Medulla oblongata (tissue), 1 donor: Measurements from ENCODE around the gene IBA57.

Experiments used
- DNase-seq: peaks from one replicate; pipeline ENCODE4 v3.0.0-alpha.2; 2015; ENCODE audit errors: extremely low spot score

The IBA57 gene

DNA sequence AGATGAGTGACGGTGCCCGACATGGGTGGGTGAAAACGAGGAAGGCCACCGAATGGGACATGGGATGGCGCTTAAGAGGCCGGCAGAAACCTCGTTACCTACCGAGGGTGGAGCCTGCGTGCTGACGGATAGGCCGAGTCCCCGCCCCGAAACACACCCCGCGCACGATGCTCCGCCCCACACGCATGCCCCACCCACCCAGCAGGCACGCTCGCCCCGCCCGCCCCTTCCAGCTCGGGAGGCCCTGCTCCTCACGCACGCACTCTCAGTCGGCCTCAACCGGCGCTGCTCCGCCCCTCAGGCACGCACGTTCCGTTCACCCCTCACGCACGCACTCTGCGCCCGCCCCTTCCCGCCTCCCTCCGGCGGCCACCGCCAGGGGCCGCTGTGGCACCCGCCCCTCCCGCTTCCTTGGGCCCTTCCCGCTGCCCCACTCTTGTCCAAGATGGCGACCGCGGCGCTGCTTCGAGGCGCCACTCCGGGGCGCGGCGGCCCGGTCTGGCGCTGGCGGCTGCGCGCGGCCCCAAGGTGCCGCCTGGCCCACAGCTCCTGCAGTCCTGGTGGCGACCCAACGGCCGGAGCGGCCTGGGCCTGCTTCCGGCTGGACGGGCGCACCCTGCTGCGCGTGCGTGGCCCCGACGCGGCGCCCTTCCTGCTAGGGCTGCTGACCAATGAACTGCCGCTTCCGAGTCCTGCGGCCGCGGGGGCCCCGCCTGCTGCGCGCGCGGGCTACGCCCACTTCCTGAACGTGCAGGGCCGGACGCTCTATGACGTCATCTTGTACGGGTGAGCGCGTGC is at the start of gene IBA57:
TSS of gene IBA57 (plus strand) at position 433 of the 798 bp plus-strand sequence. CDS start at position 446, 13 bp downstream.
- DNase-seq = peak; percentile 98

DNA sequence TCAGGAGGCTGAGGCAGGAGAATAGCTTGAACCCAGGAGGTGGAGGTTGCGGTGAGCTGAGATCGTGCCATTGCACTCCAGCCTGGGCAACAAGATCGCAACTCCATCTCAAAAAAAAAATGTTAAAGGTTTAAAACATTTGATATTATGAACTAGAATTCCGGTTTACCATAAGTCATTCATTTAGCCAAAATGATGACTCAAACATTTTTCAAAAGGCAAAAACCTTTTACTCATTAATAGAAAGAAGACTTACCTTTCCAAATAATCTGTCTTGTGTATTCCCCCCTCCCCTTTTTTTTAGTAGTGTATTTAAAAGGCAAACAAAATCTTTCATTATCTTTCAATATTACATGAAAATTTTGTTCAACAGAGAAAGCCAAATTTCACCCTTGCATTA is 48.3 kb upstream of the IBA57 start:
- DNase-seq = no peak

- no peak for DNase-seq
Observed at GRCh38 chr1:228118040-228118439, 47.6 kb upstream of the IBA57 start.

GRCh38 chr1:228120351-228120750 is 45.3 kb upstream of the IBA57 start:
- no peak for DNase-seq

GRCh38 chr1:228120857-228121489 is 44.6 kb upstream of the IBA57 start:
- DNase-seq = no peak

- no peak for DNase-seq
Observed at GRCh38 chr1:228122921-228123441, 42.6 kb upstream of the IBA57 start.

DNA sequence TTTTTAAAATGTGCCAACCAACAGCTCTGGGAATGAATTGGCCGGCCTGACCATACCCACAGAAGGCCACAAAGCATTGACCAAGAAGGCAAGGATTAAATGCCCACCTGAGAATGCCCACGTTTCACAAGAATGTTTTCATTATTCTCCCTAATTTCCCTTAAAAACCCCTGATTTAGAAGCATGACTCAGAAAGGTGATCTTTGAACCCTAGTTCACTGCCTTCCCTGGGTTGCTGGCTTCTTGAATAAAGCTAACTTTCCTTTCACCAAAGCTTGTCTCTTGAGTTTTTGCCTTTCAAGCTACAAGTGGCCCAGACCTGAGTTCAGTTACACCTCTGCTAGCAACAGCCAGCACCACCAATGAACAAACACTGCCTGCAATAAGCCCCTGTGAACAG is 42.1 kb upstream of the IBA57 start:
- no peak for DNase-seq

- no peak for DNase-seq
Observed at GRCh38 chr1:228125185-228125584, 40.4 kb upstream of the IBA57 start.

- no peak for DNase-seq
Observed at GRCh38 chr1:228131766-228132165, 33.8 kb upstream of the IBA57 start.

DNA sequence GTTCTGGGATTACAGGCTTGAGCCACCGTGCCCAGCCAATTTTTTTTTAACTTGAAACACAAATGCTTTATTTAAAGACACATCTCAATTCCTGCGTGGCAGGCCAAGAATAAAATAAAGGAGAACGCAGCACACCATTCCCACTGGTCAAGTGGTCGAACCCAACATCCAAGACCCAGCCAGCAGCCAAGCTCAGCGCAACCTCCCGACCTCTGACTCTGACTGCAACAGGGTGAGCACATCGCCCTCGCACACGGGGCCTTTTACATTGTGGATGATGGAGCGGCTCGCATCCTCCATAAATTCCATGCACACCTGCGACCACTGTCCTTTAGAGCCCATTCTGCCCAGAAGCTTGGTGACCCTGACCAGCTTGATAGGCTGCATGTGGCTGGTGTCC is 31.0 kb upstream of the IBA57 start:
- DNase-seq = no peak

- no peak for DNase-seq
Observed at GRCh38 chr1:228136901-228137300, 28.7 kb upstream of the IBA57 start.

DNA sequence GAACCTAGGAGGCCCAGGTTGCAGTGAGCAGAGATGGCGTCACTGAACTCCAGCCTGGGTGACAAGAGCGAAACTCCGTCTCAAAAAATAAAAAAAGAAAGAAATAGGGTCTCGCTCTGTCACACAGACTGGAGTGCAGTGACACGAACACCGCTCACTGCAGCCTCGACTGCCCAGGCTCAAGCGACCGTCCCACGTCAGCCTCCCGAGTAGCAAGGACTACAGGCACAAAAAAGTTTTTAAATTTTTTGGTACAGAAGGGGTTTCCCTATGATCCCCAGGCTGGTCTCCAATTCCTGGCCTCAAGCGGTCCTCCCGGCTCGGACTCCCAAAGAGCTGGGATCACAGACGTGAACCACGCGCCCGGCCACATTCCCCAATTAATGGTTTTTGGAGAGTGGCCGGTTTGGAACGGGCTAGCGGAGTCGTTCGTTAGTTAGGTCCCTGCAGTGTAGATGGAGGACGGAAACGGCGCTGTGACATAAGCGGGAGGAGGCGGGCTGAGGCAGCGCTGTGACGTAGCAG is 26.1 kb upstream of the IBA57 start:
- DNase-seq = no peak

GRCh38 chr1:228139931-228140723 is 25.5 kb upstream of the IBA57 start, which contains the start of gene GUK1:
TSS of gene GUK1 (plus strand) at chr1:228140279. CDS start at chr1:228140303, 24 bp downstream.
- DNase-seq = peak; percentile 97

DNA sequence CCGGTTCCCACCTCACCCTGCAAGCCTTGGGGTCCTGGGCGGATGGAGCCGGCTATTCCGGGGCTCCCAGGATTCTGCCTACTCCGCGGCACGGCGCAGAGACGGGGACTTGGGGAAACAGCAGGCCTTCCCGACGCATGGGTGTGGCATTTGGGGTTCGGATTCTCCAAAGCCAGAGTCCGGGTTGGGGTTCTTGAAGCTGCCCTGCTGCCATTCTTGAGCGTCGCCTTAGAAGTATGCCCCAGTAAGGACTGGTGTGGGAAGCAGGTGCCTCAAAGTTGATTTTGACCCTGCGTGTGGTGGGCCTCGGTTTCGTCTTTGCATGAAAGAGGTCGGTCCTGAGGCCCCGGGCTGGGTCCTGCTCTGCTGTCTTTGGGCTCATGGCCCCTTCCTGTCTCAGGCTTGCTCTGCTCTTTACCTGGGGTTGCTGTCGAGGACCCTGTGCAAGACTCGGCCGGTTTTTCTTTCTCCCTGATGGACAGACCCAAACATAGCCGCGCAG is 24.8 kb upstream of the IBA57 start:
- DNase-seq = no peak

DNA sequence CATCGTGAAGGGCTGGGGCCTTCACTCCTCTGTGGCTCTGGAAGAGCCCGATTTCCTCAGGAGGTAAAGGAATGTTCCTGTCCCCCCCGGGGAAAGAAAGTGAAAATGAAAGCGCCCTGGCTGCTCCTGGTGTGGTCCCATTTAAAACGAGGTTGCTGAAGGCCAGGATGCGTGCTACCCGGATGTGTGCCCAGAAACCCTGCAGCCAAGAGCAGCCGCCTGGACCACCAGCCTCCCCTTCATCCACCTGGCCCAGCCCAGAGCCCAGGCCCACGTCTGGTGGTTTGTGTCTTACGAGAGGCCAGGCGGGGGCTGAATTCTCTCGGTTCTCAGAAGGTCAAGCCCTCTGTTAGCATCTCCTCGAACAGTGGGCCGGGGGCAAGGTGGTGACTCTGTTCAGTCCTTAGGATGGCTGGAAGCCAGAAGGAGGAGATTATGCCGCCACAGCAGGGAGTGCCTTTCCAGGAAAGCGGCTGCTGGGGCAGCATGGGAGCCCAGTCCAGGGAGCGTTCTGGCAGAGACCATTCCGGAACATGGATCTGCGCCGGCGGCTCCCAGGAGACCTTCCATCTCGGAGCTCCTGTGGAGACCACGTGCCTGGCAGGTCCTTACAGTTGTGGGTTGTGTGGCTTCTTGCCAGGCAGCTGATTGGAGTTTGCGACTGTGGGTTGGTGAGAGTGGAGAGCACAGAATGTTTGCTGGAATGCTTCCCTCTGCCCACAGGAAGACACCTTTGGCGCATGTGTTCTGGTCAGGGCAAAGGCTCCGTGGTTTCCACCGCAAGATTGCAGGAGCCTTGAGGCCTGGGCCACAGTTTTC is 24.2 kb upstream of the IBA57 start:
- peak; percentile 30 for DNase-seq

DNA sequence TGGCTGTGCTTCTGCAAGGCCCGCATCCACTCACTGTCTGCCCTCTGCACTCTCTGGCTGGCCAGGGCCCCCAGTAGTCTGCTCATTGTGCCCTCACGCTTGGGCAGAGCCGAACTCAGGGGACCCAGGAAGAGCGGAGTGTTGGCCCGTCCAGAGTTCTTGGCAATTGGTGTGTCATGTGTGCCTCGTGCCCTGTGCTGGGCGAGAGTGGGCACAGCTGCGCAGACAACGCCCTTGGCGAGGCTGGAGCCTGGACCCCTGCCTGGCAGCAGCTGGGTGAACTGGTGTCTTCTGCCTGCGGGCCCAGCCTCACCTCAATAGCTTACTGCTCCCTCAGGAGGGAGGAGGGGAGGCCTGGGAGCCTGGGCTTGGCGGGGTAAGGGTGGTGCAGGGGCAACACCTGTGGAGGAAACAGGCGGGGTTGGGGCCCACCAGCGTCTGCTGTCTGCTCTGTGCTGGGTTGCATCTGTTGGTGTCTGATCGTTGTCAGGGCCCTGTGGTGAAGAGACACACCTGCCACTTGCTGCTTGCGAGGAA is 23.4 kb upstream of the IBA57 start:
- DNase-seq = no peak

GRCh38 chr1:228142701-228143136 is 22.9 kb upstream of the IBA57 start:
- no peak for DNase-seq

DNA sequence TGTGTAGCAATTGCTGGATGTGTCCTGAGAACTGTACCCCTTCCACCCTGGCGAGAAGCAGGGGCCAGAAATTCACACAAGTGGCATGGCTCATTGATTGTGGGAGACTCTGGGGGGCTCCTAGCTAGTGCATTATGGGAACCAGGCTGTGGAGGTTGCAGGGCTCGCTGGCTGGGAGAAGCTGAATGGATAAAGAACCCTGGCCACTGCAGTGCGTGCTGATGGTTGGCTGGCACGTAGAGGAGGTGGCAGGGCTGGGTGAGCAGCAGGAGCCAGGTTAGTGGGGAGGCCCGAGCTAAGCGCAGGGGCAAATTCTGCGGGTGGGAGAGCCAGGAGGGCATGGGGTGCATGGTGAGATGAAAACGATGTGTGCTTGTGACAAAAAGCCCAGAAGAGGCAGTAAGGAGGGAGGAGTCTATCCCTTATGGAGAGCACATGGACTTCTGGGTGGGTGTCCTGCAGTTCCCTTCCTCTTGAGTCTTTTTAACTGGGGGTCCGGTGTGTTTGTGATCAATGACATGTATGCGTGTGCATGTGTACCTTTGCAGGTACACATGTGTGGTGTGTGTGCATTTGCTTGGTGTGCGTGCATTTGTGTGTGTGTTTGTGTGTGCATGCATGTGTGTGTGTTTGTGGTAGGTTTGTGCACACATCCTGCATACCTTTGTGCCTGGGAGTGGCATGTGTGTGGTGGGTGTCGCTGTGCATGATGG is 22.0 kb upstream of the IBA57 start:
- no peak for DNase-seq

- no peak for DNase-seq
Observed at GRCh38 chr1:228144193-228144992, 21.2 kb upstream of the IBA57 start.
